ENCODE results near the gene DNAH7.

- TF ChIP-seq GATA3 (IDR thresholded peaks at IDR 0.05; ENCODE audit: low read depth, low read length): no peak
- TF ChIP-seq GATA2 (IDR thresholded peaks at IDR 0.05; ENCODE audit: low read depth, low read length): no peak
These were observed 327.4 kb downstream of the DNAH7 start for GRCh38 chr2:195741191-195741590.
